RWPE1 (cell line): Measurements from ENCODE around the gene TIAM1.

Source experiments
- CTCF ChIA-PET: fragments of 350-600 bp; sonication (Branson Sonifier 250); formaldehyde crosslinking; extraction: SDS; loops from one replicate; lab custom pipeline; 2021; lab: Yijun Ruan, JAX
- POLR2A ChIA-PET: fragments of 400-600 bp; formaldehyde crosslinking; extraction: SDS; loops from one replicate; lab custom pipeline; 2020; ENCODE audit warnings: antibody characterized with exemption; ENCODE audit not compliant: low non-redundant PET; lab: Yijun Ruan, JAX
- DNase-seq: peaks from one replicate; pipeline ENCODE4 v3.0.0; 2012; ENCODE audit warnings: low spot score
- H3K27ac ChIP-seq: fragments of 450-650 bp; 2 replicates; pipeline ENCODE4 v1.5.1; 2017
- CTCF ChIP-seq: fragments of 450-650 bp; conservative IDR thresholded peaks from 2 replicates; pipeline ENCODE4 v1.5.1; 2017; ENCODE audit warnings: low read depth, mild to moderate bottlenecking

TIAM1 gene

GRCh38 chr21:31194510-31195293 lies 149.4 kb downstream of the TIAM1 start:
- no peak overlapping the region for H3K27ac ChIP-seq
- DNase-seq, result no peak
- ChIA-PET POLR2A (no interaction called here), CTCF (interaction anchor here (0.5 to 0.6 kb wide), 2 partner anchors 141 to 384 kb away, joined by 3 read pairs; no protein-coding TSS in a partner anchor)
- TF ChIP-seq CTCF, result no peak

- POLR2A ChIA-PET, result no interaction called here
- H3K27ac ChIP-seq, result no peak overlapping the region
- CTCF ChIA-PET, result no interaction called here
- DNase-seq, result no peak
- no peak for TF ChIP-seq CTCF
Measured at GRCh38 chr21:31193761-31194160, 150.3 kb downstream of the TIAM1 start.

GRCh38 chr21:31191553-31191952 lies 152.5 kb downstream of the TIAM1 start:
- ChIA-PET CTCF (interaction anchor here (1.1 kb wide), 1 partner anchor 389 kb away, joined by 4 read pairs; no protein-coding TSS in a partner anchor), POLR2A (no interaction called here)
- DNase-seq, result no peak
- no peak overlapping the region for H3K27ac ChIP-seq
- no peak for TF ChIP-seq CTCF

GRCh38 chr21:31190516-31190915 lies 153.5 kb downstream of the TIAM1 start:
- no peak overlapping the region for H3K27ac ChIP-seq
- no peak for DNase-seq
- TF ChIP-seq CTCF, result no peak
- ChIA-PET POLR2A (no interaction called here), CTCF (interaction anchor here (1.5 kb wide), 1 partner anchor 10 kb away, joined by 4 read pairs; no protein-coding TSS in a partner anchor)

- TF ChIP-seq CTCF, result no peak
- POLR2A ChIA-PET, result no interaction called here
- DNase-seq, result no peak
- no peak overlapping the region for H3K27ac ChIP-seq
- CTCF ChIA-PET, result no interaction called here
Measured at GRCh38 chr21:31187499-31187898, 156.6 kb downstream of the TIAM1 start.

GRCh38 chr21:31186916-31187315 lies 157.1 kb downstream of the TIAM1 start:
- DNase-seq, result no peak
- H3K27ac ChIP-seq, result no peak overlapping the region
- TF ChIP-seq CTCF, result no peak
- CTCF ChIA-PET, result no interaction called here
- POLR2A ChIA-PET, result no interaction called here
